GM18508 (cell line): ENCODE data around the gene FAM47E.
"Not testable (repeated sequence)": the region's sequence is repeated elsewhere in the genome, so short reads cannot be mapped to it uniquely, and the experiment has no call there.

Source experiments
- ATAC-seq: cut with Tn5 transposase; IDR thresholded peaks from one replicate; pipeline ENCODE4 v1.9.1; 2021; ENCODE audit warnings: moderate number of reproducible peaks; ENCODE audit not compliant: insufficient read depth, unreplicated experiment

FAM47E gene

GRCh38 chr4:76260571-76260970, 9.1 kb downstream of the FAM47E start:
- ATAC-seq = no peak

- no peak for ATAC-seq
These were observed 14.2 kb downstream of the FAM47E start for GRCh38 chr4:76265631-76266218.

- no peak for ATAC-seq
These were observed 15.1 kb downstream of the FAM47E start for GRCh38 chr4:76266627-76267026.

GRCh38 chr4:76267811-76268210, 16.3 kb downstream of the FAM47E start:
- no peak for ATAC-seq

- ATAC-seq = no peak
These were observed 19.0 kb downstream of the FAM47E start for GRCh38 chr4:76270244-76271175.

GRCh38 chr4:76271248-76271647, 19.7 kb downstream of the FAM47E start:
- no peak for ATAC-seq

- no peak for ATAC-seq
These were observed 20.6 kb downstream of the FAM47E start for GRCh38 chr4:76272073-76272472.

GRCh38 chr4:76272582-76272981, 21.1 kb downstream of the FAM47E start:
- no peak for ATAC-seq

GRCh38 chr4:76272999-76273398, 21.5 kb downstream of the FAM47E start:
- ATAC-seq = no peak

GRCh38 chr4:76275486-76276124, 24.1 kb downstream of the FAM47E start:
- ATAC-seq = no peak

- ATAC-seq = no peak
These were observed 25.3 kb downstream of the FAM47E start for GRCh38 chr4:76276813-76277212.

GRCh38 chr4:76277667-76278066, 26.1 kb downstream of the FAM47E start:
- ATAC-seq = no peak

- ATAC-seq = no peak
These were observed 27.1 kb downstream of the FAM47E start for GRCh38 chr4:76278583-76278982.

GRCh38 chr4:76279462-76279861, 27.9 kb downstream of the FAM47E start:
- no peak for ATAC-seq

GRCh38 chr4:76280488-76281441, 29.2 kb downstream of the FAM47E start:
- ATAC-seq = no peak

- not testable (repeated sequence) for ATAC-seq
These were observed 30.1 kb downstream of the FAM47E start for GRCh38 chr4:76281594-76281993.

GRCh38 chr4:76282941-76283689, 31.6 kb downstream of the FAM47E start:
- ATAC-seq = no peak

GRCh38 chr4:76283900-76284299, 32.4 kb downstream of the FAM47E start:
- ATAC-seq = no peak

GRCh38 chr4:76287811-76288210, 36.3 kb downstream of the FAM47E start:
- not testable (repeated sequence) for ATAC-seq
